ENCODE measurements around the gene STOML1.
A peak's percentile ranks its signal among the peaks of the same experiment; 100 is the strongest.

STOML1 gene, protein sequence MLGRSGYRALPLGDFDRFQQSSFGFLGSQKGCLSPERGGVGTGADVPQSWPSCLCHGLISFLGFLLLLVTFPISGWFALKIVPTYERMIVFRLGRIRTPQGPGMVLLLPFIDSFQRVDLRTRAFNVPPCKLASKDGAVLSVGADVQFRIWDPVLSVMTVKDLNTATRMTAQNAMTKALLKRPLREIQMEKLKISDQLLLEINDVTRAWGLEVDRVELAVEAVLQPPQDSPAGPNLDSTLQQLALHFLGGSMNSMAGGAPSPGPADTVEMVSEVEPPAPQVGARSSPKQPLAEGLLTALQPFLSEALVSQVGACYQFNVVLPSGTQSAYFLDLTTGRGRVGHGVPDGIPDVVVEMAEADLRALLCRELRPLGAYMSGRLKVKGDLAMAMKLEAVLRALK

GRCh38 chr15:73991726-73992593, at the start of gene STOML1:
Gene STOML1 (minus strand): TSS chr15:73992295. CDS start chr15:73992223, 72 bp downstream.
- DNase-seq = peak; percentile 44

GRCh38 chr15:74041311-74041756, 49.2 kb upstream of the STOML1 start:
- no peak for DNase-seq

DNA sequence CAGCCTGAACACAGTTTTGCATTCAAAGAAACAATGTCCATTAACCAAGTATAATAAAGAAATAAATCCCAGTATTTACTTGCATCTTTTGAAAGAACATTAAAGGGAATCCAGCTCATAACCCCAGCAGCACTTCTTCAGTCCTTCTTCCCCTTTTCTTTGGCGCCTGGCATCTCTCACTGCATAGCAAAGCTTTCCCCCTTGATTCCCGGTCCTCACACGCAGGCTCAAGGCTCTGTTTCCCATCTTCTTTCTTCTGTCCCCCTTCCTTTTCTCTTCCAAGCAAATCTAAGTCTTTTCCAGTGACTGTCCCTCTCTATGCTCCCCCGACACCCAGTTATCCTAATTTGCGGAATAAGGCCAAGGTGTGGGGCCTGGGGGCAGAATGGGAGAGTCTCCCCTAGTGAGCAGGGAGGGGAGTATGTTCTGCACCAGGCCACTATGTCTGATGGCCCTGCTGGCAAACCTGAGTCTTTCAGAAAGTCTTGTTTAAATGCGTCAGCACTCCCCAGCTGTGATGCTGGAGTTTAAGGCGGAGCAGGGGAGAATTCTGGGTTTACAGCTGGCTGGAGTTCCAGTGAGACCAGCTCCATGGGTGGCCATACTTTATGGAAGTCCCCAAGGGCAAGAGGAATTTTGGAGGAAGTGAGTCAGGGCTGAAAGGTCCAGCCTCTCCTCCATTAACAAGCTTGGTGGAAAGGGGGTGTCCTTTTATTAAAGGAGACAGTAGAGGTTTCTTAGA, 48.2 kb upstream of the STOML1 start:
- DNase-seq = no peak

- DNase-seq = no peak
Measured at GRCh38 chr15:74039656-74040010, 47.5 kb upstream of the STOML1 start.

GRCh38 chr15:74038707-74039655, 46.9 kb upstream of the STOML1 start:
- DNase-seq = no peak

DNA sequence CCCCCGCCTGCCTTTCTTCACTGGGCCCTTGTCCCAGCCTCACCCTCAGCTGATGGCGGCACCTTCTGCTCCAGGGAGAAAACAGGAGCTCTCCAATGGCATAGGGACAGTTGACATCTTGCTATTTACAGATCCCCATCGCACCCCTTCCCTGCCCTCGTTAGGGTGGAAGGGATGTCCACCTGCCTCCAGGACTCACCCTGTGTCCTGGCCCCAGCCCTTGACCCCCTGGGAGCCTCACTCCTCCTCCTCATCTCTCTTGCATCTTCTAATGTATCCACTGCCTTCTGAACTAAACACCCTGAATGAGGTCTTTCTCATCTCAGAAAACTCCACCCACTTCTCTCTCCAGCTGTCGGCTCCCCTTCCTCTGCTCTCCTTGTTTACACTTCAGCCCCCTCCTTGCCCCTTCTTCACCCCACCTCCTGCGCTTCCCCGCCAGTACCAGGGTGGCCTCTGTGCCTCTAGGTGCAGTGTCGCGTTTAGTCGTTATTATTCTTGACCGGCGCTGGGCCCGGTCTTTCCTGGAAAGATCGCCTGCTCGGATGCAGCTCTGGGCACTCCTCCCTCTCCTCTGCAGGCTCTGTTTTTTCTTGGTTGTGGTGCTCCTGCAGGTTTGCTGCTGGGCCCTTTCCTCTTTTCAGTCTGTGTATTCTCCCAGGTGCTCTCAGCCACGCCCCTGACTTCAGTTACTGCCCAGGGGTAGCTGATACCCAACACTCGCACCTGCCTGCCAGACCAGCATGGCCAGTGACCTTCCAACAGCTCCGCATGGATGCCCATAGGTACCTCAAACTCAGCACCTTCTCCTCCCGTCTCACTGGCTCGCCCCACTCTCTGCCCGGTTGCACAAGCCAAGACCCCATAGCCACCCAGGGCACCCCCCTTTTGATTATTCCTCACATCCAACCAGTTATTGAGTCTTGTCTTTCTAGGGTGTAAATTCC, 45.3 kb upstream of the STOML1 start:
- no peak for DNase-seq

DNA sequence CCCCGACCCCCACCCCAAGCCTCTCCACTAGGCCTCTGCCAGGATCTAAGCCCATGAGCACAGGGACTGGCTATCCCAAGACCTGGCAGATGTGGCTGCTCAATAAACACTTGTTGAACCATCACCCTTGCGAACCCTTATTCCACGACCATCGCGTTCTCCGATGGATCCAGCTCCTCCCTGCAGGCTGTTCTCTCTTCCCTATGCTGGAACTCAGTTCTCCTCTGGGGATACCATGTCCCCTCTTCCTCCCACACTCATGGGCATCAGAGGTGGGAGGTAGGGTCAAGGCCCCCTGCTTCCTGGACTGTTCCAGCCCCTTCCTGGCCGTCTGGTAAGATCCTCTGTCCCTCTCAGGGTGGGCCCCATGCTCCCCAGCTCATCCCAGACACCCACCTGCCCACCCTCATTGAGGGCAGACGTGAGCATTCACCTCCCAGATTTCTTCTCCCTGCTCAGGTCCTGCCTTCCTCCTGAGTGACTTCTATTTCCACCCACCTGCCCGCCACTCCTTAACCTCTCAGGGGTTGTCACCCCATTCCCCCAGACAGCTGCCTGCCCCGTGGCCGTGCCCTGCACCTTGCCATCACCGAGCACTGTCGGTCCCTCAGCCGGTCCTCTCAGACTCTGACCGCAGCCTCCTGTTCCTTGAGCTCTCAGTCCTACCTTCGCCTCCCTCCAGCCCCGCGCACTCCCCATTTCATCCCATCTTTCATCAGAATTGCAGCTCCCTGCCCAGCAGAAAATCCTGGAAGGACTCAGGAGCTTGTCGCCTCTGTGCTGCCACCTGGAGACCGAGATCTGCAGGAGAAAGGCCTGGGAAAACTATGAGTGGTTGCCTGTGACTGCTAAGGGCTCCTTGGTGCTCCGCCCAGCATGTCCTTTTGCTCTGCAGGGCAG, 44.4 kb upstream of the STOML1 start:
- DNase-seq = no peak

- no peak for DNase-seq
Measured at GRCh38 chr15:74035121-74036017, 43.3 kb upstream of the STOML1 start.

GRCh38 chr15:74034206-74034755, 42.2 kb upstream of the STOML1 start:
- no peak for DNase-seq

DNA sequence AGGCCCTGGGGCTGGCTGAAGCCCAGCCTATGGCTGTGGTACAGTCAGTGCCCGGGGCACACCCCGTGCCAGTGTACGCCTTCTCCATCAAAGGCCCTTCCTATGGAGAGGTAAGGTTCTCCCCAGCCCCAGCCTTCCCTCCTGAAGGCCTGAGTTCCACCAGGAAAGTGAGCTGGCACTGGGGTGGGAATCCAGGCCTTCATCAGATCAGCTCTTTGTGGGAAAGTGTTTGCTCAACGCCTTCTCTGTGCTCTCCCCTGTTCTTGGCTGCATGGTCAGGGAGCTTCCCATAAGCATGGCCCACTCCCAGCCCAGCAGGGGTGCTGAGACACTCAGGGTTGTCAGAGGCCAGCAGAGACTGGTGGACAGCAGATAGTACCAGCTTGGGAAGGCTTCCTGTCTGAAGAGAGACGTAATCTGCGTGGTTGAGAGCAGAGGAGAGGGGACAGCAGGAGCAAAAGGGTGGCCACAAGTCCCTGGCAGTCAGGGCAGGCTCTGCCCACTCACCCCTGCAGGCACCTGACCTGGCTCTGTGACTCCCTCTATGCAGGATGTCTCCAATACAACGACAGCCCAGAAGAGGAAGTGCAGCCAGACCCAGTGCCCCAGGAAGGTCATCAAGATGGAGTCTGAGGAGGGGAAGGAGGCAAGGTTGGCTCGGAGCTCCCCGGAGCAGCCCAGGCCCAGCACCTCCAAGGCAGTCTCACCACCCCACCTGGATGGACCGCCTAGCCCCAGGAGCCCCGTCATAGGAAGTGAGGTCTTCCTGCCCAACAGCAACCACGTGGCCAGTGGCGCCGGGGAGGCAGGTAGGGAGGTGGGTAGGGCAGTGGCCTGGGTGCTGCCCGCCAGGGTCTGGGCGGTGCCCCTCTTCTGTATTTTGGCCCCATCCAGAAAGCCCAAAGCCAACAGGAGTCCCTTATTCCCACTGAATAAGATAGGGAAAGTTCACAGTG, 40.8 kb upstream of the STOML1 start:
- DNase-seq = no peak

GRCh38 chr15:74032046-74032445, 40.0 kb upstream of the STOML1 start:
- DNase-seq = no peak

DNA sequence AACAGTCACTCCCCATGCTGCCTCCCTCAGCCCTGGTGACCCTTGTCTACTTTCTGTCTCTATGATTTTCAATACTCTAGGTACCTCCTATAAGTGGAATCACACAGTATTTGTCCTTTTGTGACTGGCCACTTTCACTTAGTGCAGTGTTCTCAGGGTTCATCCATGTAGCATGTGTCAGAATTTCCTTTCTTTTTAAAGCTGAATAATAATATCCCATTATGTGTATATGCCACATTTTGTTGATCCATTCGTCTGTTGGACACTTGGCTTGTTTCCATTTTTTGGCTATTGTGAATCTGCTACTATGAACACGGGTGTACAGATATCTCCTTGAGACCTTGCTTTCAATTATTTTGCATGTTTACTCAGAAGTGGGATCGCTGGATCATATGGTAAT, 36.6 kb upstream of the STOML1 start:
- DNase-seq = no peak

DNA sequence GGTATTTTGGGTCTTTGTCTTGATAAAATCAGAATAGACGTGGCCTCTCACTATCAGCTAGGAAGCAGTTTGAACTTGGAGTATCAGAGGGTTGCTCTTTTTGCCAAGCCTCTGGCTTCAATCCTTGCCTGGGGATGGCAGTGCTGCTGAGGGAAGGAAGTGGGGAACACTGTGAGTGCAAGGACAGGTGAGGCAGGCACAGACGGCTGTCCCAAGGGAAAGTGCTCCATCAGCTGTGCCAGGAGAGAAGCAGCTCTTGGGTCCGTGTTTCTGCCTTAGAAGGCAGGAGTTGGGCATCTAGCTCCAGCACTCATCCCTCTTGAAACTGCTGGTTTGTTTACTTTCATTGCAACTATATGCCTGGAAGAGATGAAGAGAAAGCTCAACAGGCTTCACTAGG, 35.6 kb upstream of the STOML1 start:
- no peak for DNase-seq

DNA sequence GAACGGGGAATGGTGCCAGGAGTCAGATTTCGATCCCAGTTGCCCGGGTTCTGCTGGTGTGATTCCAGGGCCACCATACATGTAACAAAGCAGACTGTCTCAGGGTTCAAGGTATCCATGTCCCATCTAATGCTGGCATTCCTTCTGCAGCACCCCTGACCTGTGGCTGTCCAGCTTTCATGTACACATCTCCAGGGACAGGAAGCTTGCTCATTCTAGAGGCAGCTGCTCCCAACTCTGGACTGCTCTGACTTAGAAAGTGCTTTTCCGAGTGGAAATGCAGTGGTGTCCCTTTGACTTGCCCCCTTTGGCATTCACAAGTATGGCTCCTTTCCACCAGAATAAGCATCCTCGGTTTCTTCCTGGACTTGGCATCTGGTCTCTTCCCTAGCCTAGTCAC, 33.3 kb upstream of the STOML1 start:
- no peak for DNase-seq

GRCh38 chr15:74024687-74025086, 32.6 kb upstream of the STOML1 start:
- no peak for DNase-seq

DNA sequence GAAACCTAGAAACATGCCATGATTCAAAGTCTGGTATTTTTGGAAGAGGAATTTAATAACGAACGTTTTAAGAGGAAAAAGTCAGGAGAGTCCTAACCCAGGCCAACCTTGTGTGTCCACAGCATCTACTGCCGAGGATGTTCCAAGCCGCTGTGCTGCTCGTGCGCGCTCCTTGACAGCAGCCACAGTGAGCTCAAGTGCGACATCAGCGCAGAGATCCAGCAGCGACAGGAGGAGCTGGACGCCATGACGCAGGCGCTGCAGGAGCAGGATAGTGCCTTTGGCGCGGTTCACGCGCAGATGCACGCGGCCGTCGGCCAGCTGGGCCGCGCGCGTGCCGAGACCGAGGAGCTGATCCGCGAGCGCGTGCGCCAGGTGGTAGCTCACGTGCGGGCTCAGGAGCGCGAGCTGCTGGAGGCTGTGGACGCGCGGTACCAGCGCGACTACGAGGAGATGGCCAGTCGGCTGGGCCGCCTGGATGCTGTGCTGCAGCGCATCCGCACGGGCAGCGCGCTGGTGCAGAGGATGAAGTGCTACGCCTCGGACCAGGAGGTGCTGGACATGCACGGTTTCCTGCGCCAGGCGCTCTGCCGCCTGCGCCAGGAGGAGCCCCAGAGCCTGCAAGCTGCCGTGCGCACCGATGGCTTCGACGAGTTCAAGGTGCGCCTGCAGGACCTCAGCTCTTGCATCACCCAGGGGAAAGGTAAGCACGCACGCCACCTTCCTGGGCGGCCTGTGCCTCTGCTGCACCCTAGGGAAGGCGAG, 30.8 kb upstream of the STOML1 start:
- DNase-seq = no peak

Measured in NCI-H1436 treated with DMSO at 0.1 percent for 48 hours (cell line).